Measurements from ENCODE around the gene TLCD1.
A peak's percentile ranks its signal among the peaks of the same experiment; 100 is the strongest.
"Not testable (repeated sequence)": the region's sequence is repeated elsewhere in the genome, so short reads cannot be mapped to it uniquely, and the experiment has no call there.

The TLCD1 gene

GRCh38 chr17:28741358-28742349, 15.6 kb upstream of the TLCD1 start:
- no peak for TF ChIP-seq ZNF274 (IDR thresholded peaks at IDR 0.05; ENCODE audit: low read depth, low read length)
- H3K4me3 ChIP-seq (ENCODE audit: low read length), result no peak overlapping the region; the same call in 1 of the 2 replicates

GRCh38 chr17:28740406-28741357, 14.6 kb upstream of the TLCD1 start:
- no peak overlapping the region; the same call in 1 of the 2 replicates for H3K4me3 ChIP-seq (ENCODE audit: low read length)
- TF ChIP-seq ZNF274 (IDR thresholded peaks at IDR 0.05; ENCODE audit: low read depth, low read length), result no peak; the same call in 1 of the 2 replicates

GRCh38 chr17:28738680-28739384, 12.8 kb upstream of the TLCD1 start:
- H3K4me3 ChIP-seq (ENCODE audit: low read length), result peak overlapping the region; percentile 8; the same call in 1 of the 2 replicates
- TF ChIP-seq ZNF274 (IDR thresholded peaks at IDR 0.05; ENCODE audit: low read depth, low read length), result no peak

DNA sequence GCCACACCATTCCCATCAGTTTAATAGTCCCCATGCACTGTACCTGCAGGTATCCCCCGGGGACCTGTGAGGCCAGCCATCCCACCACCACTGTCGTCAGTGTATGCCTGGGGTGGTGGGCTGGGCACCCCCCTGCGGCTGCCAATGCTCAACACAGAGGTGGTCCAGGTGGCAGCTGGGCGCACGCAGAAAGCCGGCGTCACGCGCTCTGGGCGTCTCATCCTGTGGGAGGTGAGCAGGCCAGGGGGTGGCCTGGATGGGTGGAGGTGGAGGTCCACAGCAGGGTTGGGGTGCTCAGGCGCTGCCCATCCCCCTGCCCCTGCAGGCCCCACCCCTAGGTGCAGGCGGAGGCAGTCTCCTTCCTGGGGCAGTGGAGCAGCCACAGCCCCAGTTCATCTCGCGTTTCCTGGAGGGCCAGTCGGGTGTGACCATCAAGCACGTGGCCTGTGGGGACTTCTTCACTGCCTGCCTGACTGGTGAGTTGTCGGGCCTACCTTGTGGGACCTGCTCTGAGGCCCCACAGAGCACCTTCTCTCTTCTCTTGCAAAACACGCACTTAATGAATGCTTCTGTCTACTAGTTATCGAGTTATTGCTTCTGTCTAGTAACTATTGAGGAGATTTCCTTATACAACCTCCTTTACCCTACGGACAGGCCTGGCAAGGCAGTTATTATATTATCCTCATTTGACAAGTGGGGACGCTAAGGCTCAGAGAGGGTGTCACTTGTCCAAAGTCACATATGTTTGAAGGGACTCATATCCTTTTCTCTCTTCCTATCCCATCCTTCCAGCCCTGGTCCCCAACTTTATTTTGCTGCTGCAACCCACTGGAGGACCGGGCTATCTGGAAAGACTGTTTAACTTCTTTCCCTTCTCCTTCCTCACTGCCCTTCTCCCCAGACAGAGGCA, 12.0 kb upstream of the TLCD1 start:
- peak overlapping the region; percentile 8; the same call in 1 of the 2 replicates for H3K4me3 ChIP-seq (ENCODE audit: low read length)
- no peak for TF ChIP-seq ZNF274 (IDR thresholded peaks at IDR 0.05; ENCODE audit: low read depth, low read length)

DNA sequence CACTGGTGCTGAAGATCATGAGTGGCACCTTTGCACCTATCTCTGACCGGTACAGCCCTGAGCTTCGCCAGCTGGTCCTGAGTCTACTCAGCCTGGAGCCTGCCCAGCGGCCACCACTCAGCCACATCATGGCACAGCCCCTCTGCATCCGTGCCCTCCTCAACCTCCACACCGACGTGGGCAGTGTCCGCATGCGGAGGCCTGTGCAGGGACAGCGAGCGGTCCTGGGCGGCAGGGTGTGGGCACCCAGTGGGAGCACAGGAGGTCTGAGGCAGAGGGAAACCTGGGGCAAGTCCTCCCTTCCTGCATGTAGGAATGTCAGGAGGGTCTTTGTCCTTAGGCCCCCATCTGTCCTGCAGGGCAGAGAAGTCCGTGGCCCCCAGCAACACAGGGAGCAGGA, 11.3 kb upstream of the TLCD1 start:
- TF ChIP-seq ZNF274 (IDR thresholded peaks at IDR 0.05; ENCODE audit: low read depth, low read length), result no peak
- H3K4me3 ChIP-seq (ENCODE audit: low read length), result no peak overlapping the region

- H3K4me3 ChIP-seq (ENCODE audit: low read length), result not testable (repeated sequence)
Measured at GRCh38 chr17:28735913-28736769, 10.1 kb upstream of the TLCD1 start.

- no peak overlapping the region for H3K4me3 ChIP-seq (ENCODE audit: low read length)
- no peak for TF ChIP-seq ZNF274 (IDR thresholded peaks at IDR 0.05; ENCODE audit: low read depth, low read length)
Measured at GRCh38 chr17:28735242-28735722, 9.2 kb upstream of the TLCD1 start.

- no peak for TF ChIP-seq ZNF274 (IDR thresholded peaks at IDR 0.05; ENCODE audit: low read depth, low read length)
- no peak overlapping the region for H3K4me3 ChIP-seq (ENCODE audit: low read length)
Measured at GRCh38 chr17:28734712-28735241, 8.7 kb upstream of the TLCD1 start.

DNA sequence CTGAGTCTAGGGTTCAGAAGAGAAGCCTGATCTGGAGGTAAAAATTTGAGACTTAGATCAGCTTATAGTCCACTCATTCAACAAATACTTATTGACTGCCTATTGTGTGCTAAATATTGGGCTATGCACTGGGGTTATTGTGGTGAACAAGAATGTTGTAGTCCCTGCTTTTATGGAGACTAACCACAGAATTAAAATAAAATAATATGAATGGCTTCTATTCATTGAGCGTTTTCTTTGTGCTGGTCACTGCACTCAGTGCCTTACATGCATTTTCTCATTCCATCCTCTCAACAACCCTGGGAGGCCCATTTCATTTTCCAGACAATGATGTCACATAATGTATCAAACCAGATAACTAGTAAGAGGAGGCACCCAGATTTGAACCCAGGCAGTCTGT, 7.3 kb upstream of the TLCD1 start:
- TF ChIP-seq ZNF274 (IDR thresholded peaks at IDR 0.05; ENCODE audit: low read depth, low read length), result no peak

DNA sequence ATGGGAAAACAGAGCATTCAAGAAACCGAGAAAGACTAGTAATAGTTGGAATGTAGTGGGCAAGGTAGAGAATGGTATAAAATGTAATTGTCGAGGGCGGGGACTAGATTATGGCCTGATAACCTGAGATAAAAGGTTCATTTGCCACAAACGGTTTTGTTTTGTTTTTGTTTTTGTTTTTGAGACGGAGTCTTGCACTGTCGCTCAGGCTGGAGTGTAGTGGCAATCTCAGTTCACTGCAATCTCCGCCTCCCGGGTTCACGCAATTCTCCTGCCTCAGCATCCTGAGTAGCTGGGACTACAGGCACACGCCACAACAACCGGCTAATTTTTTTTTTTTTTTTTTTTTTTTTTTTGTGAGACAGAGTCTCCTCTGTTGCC, 3.9 kb upstream of the TLCD1 start:
- H3K4me3 ChIP-seq (ENCODE audit: low read length), result no peak overlapping the region
- no peak for TF ChIP-seq ZNF274 (IDR thresholded peaks at IDR 0.05; ENCODE audit: low read depth, low read length)

More for the DNA sequence above, 7.3 kb upstream of the TLCD1 start:
- no peak overlapping the region for H3K4me3 ChIP-seq (ENCODE audit: low read length)

GRCh38 chr17:28728364-28729200, 2.5 kb upstream of the TLCD1 start, which contains the start of gene NEK8:
Gene NEK8, plus strand, starts transcription at chr17:28728788. Its CDS starts 26 bp downstream, at chr17:28728814.
- TF ChIP-seq ZNF274 (IDR thresholded peaks at IDR 0.05; ENCODE audit: low read depth, low read length), result no peak
- peak within 1 kb of the TSS; percentile 59 for H3K4me3 ChIP-seq (ENCODE audit: low read length)
